ENCODE measurements around the gene PLXNA4.

- TF ChIP-seq, protein P1, sequence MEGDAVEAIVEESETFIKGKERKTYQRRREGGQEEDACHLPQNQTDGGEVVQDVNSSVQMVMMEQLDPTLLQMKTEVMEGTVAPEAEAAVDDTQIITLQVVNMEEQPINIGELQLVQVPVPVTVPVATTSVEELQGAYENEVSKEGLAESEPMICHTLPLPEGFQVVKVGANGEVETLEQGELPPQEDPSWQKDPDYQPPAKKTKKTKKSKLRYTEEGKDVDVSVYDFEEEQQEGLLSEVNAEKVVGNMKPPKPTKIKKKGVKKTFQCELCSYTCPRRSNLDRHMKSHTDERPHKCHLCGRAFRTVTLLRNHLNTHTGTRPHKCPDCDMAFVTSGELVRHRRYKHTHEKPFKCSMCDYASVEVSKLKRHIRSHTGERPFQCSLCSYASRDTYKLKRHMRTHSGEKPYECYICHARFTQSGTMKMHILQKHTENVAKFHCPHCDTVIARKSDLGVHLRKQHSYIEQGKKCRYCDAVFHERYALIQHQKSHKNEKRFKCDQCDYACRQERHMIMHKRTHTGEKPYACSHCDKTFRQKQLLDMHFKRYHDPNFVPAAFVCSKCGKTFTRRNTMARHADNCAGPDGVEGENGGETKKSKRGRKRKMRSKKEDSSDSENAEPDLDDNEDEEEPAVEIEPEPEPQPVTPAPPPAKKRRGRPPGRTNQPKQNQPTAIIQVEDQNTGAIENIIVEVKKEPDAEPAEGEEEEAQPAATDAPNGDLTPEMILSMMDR (IDR thresholded peaks at IDR 0.05; ENCODE audit: low read depth, low read length, poor library complexity, severe bottlenecking): no peak
- TF ChIP-seq EZH2phosphoT487 (IDR thresholded peaks at IDR 0.05; ENCODE audit: borderline replicate concordance, low read length): no peak
These were observed 370.8 kb downstream of the PLXNA4 start for GRCh38 chr7:132205509-132205908.

All from DOHH2 (cell line).